OCI-LY7 (cell line): ENCODE results near the gene GPR87. TPM values are rescaled to one million over a fixed set of nuclear protein-coding genes. Genes with fewer than 3 reads are reported as not detected.

Experiments used
- BruUV-seq: library from RNA; stranded (reverse); fragments of 400-500 nt; replicated peaks from 2 replicates; lab custom pipeline; 2021; lab: Mats Ljungman, UMichigan
- CTCF ChIA-PET: fragments of 300-600 bp; sonication (Branson Sonifier 250); formaldehyde crosslinking; loops from one replicate; lab custom pipeline; 2022; ENCODE audit warnings: antibody characterized with exemption; ENCODE audit not compliant: unreplicated experiment; lab: Charles Lee
- POLR2A ChIA-PET: fragments of 300-600 bp; sonication (Branson Sonifier 250); formaldehyde crosslinking; loops from one replicate; lab custom pipeline; 2022; ENCODE audit warnings: antibody characterized with exemption; lab: Charles Lee
- DNase-seq: peaks from one replicate; pipeline ENCODE4 v3.0.0-alpha.2; 2015; ENCODE audit warnings: low spot score
- H2AFZ ChIP-seq: fragments of 200-600 bp; sonication (generic), shearing (Covaris generic); 2 replicates; pipeline ENCODE4 v1.6.1; 2014; ENCODE audit warnings: mild to moderate bottlenecking, antibody characterized with exemption, low read length, moderate library complexity
- H3K27ac ChIP-seq: fragments of 200-600 bp; sonication (generic); 2 replicates; pipeline ENCODE4 v1.5.1; 2014; ENCODE audit warnings: mixed run types, low read depth, mild to moderate bottlenecking, moderate library complexity, low read length, inconsistent platforms; ENCODE audit not compliant: poor library complexity, severe bottlenecking
- H3K36me3 ChIP-seq: fragments of 200-600 bp; sonication (generic); 2 replicates; pipeline ENCODE4 v1.6.1; 2014; ENCODE audit warnings: mild to moderate bottlenecking, antibody characterized with exemption, low read length, moderate library complexity, mixed read lengths; ENCODE audit not compliant: insufficient read depth
- H3K4me1 ChIP-seq: fragments of 200-600 bp; sonication (generic); 2 replicates; pipeline ENCODE4 v1.5.1; 2014; ENCODE audit warnings: mild to moderate bottlenecking, low read length; ENCODE audit not compliant: insufficient read depth, poor library complexity, severe bottlenecking
- H3K4me2 ChIP-seq: fragments of 200-600 bp; sonication (generic); 2 replicates; pipeline ENCODE4 v1.6.1; 2014; ENCODE audit warnings: mild to moderate bottlenecking, low read length
- H3K4me3 ChIP-seq: fragments of 200-600 bp; sonication (generic); 2 replicates; pipeline ENCODE4 v1.5.1; 2014; ENCODE audit warnings: mild to moderate bottlenecking, low read depth, low read length; ENCODE audit not compliant: poor library complexity, severe bottlenecking
- H3K79me2 ChIP-seq: fragments of 200-600 bp; sonication (generic); 2 replicates; pipeline ENCODE4 v1.6.1; 2016; ENCODE audit warnings: low read depth, mild to moderate bottlenecking, low read length, moderate library complexity, mixed read lengths; ENCODE audit not compliant: insufficient read depth
- H3K9me2 ChIP-seq: fragments of 200-600 bp; sonication (generic); 2 replicates; pipeline ENCODE4 v1.6.1; 2016; ENCODE audit warnings: mild to moderate bottlenecking, low read length, mixed read lengths; ENCODE audit not compliant: insufficient read depth
- H3K9me3 ChIP-seq: fragments of 200-600 bp; sonication (generic); 2 replicates; pipeline ENCODE4 v1.6.1; 2014; ENCODE audit warnings: mild to moderate bottlenecking, mixed run types, low read length, mixed read lengths
- H4K20me1 ChIP-seq: fragments of 200-600 bp; sonication (generic); 2 replicates; pipeline ENCODE4 v1.6.1; 2014; ENCODE audit warnings: mild to moderate bottlenecking, antibody characterized with exemption, low read length, moderate library complexity, mixed read lengths; ENCODE audit not compliant: insufficient read depth
- EZH2phosphoT487 ChIP-seq: fragments of 200-600 bp; sonication (generic); IDR thresholded peaks from 2 replicates; pipeline ENCODE4 v1.6.1; 2018; ENCODE audit warnings: low read depth, borderline replicate concordance, mild to moderate bottlenecking, mixed run types, antibody characterized with exemption, low read length, moderate library complexity, mixed read lengths
- intact Hi-C: fragments of 100-400 bp; cut with micrococcal nuclease; formaldehyde crosslinking; loops from one replicate; pipeline ENCODE4 v1.10.0; 2022; ENCODE audit not compliant: unreplicated experiment
- total RNA-seq, 2 experiments: library from RNA; depleted of rRNA in 1 of 2; stranded (reverse); fragments of >200 nt in 1 of 2; shearing (Covaris generic) in 1 of 2; gene quantifications; 2 replicates each; pipeline ENCODE4 v1.2.3, GENCODE V29; 2014 to 2022
- TF ChIP-seq, protein P1 (sequence below): fragments of 200-600 bp; sonication (generic); conservative IDR thresholded peaks from 2 replicates; pipeline ENCODE4 v1.5.1; 2014; ENCODE audit warnings: mild to moderate bottlenecking, antibody characterized with exemption, low read length, moderate library complexity, mixed read lengths

Gene GPR87
- total RNA-seq, 2 experiments from 2014 or later, result not detected

DNA sequence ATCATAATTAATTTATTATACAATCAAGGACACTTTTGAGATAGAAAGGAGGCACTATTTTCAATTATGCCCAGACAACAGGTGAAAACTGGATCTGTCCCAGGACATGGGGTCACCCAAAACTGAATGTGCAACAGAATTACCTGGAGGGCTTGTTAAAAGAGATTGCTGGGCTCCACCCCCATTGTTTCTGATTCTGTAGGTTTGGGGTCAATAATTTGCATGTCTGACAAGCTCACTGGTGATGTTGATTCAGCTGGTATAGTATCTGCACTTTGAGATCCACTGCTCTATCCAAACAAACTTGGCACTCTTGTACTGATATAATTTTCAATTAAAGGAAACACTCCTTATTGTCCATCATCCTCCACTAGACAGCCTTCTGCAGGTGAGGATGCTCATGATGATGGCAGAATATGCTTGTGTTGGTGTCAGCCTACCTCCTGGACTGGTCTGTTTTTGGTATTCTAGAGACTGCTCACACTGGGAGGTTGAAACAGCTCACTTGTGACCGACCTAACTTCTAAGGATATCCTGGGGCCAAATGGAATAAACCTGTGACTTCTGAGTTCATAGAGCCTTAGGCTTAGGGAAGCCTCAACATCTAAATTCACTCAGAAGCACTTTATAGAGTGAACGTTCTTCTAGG is 40.5 kb downstream of the GPR87 start:
- no peak overlapping the region for H3K27ac ChIP-seq
- no peak overlapping the region for H3K4me3 ChIP-seq
- no peaks in the 10 kb centered on the region for H4K20me1 ChIP-seq
- no peaks in the 10 kb centered on the region; the same call in 1 of the 2 replicates for H3K36me3 ChIP-seq
- no peaks in the 10 kb centered on the region for H3K9me2 ChIP-seq
- H3K4me2 ChIP-seq, result peak overlapping the region; percentile 12; the same call in 1 of the 2 replicates
- H3K4me1 ChIP-seq, result peaks cover 42% of the 10 kb centered on the region
- H3K79me2 ChIP-seq, result no peaks in the 10 kb centered on the region
- POLR2A ChIA-PET, result interaction anchor here (0.7 to 2.3 kb wide), 4 partner anchors 9 to 923 kb away, joined by 3 to 10 read pairs (median 4); no protein-coding TSS in a partner anchor
- DNase-seq, result peak; percentile 4
- TF ChIP-seq, protein P1, sequence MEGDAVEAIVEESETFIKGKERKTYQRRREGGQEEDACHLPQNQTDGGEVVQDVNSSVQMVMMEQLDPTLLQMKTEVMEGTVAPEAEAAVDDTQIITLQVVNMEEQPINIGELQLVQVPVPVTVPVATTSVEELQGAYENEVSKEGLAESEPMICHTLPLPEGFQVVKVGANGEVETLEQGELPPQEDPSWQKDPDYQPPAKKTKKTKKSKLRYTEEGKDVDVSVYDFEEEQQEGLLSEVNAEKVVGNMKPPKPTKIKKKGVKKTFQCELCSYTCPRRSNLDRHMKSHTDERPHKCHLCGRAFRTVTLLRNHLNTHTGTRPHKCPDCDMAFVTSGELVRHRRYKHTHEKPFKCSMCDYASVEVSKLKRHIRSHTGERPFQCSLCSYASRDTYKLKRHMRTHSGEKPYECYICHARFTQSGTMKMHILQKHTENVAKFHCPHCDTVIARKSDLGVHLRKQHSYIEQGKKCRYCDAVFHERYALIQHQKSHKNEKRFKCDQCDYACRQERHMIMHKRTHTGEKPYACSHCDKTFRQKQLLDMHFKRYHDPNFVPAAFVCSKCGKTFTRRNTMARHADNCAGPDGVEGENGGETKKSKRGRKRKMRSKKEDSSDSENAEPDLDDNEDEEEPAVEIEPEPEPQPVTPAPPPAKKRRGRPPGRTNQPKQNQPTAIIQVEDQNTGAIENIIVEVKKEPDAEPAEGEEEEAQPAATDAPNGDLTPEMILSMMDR, result no peak
- TF ChIP-seq EZH2phosphoT487, result no peak
- H2AFZ ChIP-seq, result no peak overlapping the region
- CTCF ChIA-PET, result no interaction called here
- BruUV-seq, result no TSS peak
- intact Hi-C loops, result loop anchor here (5.0 kb wide), 1 partner anchor 189 kb away; the partner anchor contains the start of gene MED12L
- H3K9me3 ChIP-seq, result no peaks in the 10 kb centered on the region

DNA sequence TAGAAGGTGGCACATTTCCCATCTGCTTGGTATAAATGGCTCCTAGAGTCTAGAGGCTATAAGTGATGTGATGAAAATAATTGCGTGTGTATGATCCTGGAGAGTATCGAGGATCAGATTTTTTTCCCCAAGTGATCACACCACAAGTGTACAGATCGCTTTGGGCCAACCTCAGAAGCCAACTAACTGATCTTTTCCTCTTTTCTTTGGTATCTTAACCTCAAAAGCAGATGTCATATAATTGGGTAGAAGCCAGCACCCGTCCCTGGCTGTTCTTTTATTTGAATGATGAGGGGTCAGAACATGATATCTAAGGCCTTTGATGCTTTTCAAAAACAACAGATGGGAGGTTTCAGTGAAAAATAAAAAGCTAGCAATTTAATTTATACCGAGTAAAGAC is 41.5 kb downstream of the GPR87 start:
- peaks cover 42% of the 10 kb centered on the region for H3K4me1 ChIP-seq
- BruUV-seq, result no TSS peak

More for the DNA sequence above, 41.5 kb downstream of the GPR87 start:
- intact Hi-C loops, result loop anchor here (2.0 to 5.0 kb wide), 2 partner anchors 48 to 188 kb away; partner anchors contain the start of gene MED12L
- no peaks in the 10 kb centered on the region for H3K9me2 ChIP-seq
- H4K20me1 ChIP-seq, result no peaks in the 10 kb centered on the region
- no peaks in the 10 kb centered on the region for H3K79me2 ChIP-seq
- no peak overlapping the region for H3K4me2 ChIP-seq
- H3K4me3 ChIP-seq, result no peak overlapping the region
- no peak overlapping the region for H2AFZ ChIP-seq
- no peak for DNase-seq
- no peak for TF ChIP-seq EZH2phosphoT487
- TF ChIP-seq, protein P1, result no peak
- CTCF ChIA-PET, result no interaction called here
- no peaks in the 10 kb centered on the region for H3K9me3 ChIP-seq
- H3K27ac ChIP-seq, result no peak overlapping the region
- no peaks in the 10 kb centered on the region; the same call in 1 of the 2 replicates for H3K36me3 ChIP-seq
- POLR2A ChIA-PET, result interaction anchor here (0.7 to 2.3 kb wide), 4 partner anchors 8 to 120 kb away, joined by 3 to 10 read pairs (median 4); no protein-coding TSS in a partner anchor
